Measurements from ENCODE around the gene TSNAXIP1.
A peak's percentile ranks its signal among the peaks of the same experiment; 100 is the strongest.

TSNAXIP1 gene

DNA sequence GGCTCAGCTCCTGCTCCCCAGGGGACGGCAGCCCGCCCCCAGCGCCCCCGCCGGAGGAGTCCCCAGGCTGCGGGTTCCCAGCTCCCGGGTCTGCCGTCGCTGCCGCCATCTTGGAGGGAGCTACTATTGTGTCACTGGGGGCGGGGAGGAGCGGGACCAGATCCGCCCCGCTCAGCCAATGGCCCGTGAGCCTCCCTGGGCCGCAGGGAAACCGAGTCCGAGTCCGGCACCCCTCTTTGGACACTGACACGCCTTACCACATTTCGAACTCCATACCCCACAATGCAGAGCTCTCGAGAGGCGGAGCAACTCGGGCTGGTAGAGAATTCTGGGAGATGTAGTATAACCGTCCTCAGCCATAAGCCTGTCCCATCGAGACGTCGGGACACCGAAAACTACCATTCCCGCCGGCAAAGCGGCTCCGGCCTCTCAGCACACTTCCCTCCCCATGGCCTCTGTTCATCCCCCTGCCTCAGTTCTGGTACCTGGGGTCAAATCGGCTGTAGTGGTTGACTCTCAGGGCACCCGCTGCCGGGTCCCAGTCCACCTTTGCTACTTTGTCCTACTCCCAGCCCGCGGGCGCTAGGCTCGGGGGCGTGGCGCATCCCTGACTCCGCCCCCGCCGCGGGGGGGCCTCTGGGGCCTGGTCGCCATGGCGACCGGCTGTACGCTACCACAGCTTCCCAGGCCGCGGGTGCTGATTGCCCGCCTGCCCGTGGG is at the start of gene TSNAXIP1, which contains the start of gene RANBP10:
TSS of gene TSNAXIP1 (plus strand) at position 462 of the 720 bp plus-strand sequence. CDS start 261 bp downstream, outside the sequence.
TSS of gene RANBP10 (minus strand) at position 133 of the 720 bp plus-strand sequence. CDS start at position 109, 24 bp downstream.
- peak; percentile 99 for DNase-seq

GRCh38 chr16:67758006-67758405 is 48.7 kb upstream of the TSNAXIP1 start:
- DNase-seq: no peak

DNA sequence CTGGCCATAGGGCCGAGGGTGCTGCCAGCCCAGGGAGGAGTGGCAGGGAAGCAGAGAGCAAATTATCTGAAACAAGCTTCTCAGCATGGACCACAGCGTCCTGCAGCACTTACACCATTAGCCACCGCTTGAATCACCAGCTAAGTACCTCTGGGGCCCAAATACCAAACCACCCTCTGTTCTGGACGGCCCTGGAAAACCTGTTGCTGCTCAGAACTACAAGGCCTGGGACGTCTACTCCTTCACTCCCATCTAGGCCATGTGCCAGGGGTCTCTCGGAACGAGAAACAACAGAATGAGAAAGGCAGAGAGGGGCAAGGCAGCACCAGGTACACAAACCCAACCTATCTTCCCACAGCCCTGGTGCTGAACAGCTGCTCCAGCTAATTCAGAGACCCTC is 47.7 kb upstream of the TSNAXIP1 start:
- no peak for DNase-seq

DNA sequence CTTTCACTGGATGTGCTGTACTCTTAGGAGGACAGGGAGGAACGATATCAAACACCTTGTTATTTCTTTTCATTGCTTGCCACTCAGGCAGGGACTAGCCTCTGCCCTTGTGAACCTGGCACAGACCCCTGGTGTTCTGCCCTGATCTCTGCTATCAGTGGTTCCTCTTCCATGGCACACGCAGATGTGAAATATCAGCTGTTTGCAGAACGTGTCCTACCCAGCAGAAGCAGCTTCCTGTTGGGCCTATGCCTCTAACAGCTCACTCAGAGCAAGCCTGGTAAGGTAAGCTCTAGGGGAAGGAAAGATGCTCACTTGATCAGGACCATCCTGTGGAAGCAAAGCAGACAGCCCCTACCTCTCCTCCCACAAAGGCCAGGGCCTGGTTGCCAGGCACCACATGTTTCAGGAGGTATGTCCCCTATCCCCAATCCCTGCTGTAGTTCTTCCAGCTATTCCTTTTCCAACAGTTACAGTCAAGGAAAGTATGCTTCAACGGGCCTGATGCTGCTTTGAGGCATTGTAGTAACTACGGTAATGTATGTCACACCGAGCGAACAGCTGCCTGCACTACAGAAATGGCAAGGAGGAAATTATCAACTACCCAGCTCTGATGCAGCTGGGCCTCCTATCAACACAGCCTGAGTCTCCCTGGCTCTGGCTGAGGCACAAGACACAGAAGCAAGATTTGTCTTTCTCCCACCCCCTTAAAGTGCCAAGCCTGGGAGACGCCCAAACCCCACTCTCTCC is 46.3 kb upstream of the TSNAXIP1 start:
- DNase-seq: peak; percentile 93

DNA sequence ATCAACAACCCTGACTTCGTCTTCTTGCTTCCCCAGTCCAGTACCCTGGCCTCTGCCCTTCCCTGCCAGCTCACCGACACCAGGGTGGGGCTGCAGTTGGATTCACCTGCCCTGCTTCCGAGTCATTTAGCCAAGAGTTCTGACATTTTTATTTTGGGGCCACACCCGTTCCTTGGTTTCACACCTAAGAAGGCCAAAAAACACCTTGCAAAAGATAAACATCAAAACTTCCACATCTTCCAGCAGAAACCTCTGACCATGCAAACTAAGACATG is 45.8 kb upstream of the TSNAXIP1 start:
- no peak for DNase-seq

DNA sequence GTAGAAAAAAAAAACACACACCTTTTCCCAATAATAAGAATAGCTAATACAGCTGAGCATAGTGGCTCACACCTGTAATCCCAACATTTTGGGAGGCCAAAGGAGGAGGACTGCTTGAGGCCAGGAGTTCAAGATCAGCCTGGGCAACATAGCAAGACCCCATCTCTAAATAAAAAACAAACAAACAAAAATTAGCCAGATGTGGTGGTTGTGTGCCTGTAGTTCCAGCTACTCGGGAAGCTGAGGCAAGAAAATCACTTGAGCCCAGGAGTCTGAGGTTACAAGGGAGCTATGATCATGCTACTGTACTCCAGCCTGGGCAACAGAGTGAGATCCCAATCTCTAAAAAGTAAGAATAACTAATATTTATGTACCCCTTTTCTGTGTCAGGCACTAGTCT is 44.8 kb upstream of the TSNAXIP1 start:
- DNase-seq: no peak

GRCh38 chr16:67762385-67762784 is 44.3 kb upstream of the TSNAXIP1 start:
- DNase-seq: no peak

GRCh38 chr16:67763066-67763465 is 43.6 kb upstream of the TSNAXIP1 start:
- DNase-seq: peak; percentile 70

GRCh38 chr16:67764158-67764667 is 42.5 kb upstream of the TSNAXIP1 start:
- DNase-seq: peak; percentile 65

DNA sequence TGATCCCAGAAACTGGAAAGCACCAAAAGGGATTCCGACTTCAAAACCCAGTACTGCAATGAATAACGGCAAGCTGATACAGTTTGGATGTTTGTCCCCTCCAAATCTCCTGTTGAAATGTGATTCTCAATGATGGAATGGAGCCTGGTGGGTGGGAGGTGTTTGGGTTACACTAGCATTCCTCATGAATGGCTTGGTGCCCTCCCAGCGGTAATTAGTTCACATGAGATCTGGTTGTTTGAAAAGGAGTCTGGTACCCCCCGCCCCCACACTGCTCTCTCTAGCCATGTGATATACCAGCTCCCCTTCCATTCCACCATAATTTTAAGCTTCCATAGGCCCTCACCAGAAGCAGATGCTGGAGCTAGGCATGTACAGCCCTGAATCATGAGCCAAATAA is 40.4 kb upstream of the TSNAXIP1 start:
- DNase-seq: no peak

- DNase-seq: peak; percentile 54
Observed at GRCh38 chr16:67767953-67768352, 38.7 kb upstream of the TSNAXIP1 start.

DNA sequence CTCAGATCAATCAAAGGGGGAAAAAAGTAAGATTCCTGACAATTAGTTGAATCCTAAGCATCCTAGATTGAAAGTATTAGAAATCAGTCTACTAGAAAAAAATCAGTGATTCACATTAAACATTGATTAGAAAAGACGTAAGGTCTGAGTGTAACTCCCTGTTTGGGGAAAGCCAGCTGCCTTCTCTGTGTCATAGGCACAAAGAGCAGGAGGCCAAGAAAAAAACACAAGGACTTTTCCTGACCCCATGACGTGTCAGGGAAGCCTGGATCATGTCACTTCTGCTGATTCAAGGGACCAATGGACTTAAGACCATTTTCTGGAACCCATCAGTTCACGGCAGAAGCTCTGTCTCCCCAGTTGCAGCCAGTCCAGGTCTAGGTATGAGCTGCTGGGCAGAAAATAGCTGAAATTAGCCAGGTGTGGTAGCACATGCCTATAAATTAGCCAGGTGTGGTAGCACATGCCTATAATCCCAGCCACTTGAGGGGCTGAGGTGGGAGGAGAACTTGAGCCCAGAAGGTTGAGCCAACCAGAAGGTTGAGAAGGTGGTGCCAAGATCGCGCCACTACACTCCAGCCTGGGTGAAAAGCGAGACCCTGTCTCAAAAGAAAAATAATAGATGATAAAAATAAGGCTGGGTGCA is 36.2 kb upstream of the TSNAXIP1 start:
- DNase-seq: no peak

DNA sequence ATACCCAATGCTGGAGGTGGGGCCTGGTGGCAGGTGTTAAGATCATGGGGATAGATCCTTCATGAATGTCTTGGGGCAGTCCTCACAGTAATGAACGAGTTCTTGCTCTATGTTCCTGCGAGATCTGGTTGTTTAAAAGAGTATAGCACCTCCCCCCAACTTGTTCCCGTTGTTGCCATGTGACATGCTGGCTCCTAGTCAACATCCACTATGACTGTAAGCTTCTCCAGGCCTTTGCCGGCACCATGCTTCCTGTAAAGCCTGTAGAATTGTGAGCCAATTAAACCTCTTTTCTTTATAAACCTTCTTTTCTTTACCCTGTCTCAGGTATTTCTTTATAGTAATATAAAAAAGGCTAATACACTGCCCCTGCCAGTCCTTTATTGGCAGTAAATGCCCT is 33.6 kb upstream of the TSNAXIP1 start:
- peak; percentile 61 for DNase-seq

- DNase-seq: no peak
Observed at GRCh38 chr16:67773569-67774456, 32.9 kb upstream of the TSNAXIP1 start.

GRCh38 chr16:67774457-67774853 is 32.2 kb upstream of the TSNAXIP1 start:
- DNase-seq: no peak

DNA sequence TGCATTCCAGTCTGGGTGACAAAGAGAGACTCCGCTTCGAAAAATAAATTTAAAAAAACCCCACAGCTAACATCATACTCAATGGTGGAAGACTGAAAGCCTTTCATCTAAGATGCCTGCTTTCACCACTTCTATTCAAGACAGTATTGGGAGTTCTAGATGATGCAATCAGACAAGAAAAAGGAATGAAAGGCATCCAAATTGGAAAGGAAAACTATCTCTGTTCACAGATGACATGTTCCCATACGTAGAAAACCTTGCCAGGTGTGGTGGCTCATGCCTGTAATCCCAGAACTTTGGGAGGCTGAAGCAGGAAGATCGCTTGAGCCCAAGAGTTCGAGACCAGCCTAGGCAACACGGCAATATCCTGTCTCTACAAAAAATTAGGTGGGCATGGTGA is 31.4 kb upstream of the TSNAXIP1 start:
- no peak for DNase-seq

DNA sequence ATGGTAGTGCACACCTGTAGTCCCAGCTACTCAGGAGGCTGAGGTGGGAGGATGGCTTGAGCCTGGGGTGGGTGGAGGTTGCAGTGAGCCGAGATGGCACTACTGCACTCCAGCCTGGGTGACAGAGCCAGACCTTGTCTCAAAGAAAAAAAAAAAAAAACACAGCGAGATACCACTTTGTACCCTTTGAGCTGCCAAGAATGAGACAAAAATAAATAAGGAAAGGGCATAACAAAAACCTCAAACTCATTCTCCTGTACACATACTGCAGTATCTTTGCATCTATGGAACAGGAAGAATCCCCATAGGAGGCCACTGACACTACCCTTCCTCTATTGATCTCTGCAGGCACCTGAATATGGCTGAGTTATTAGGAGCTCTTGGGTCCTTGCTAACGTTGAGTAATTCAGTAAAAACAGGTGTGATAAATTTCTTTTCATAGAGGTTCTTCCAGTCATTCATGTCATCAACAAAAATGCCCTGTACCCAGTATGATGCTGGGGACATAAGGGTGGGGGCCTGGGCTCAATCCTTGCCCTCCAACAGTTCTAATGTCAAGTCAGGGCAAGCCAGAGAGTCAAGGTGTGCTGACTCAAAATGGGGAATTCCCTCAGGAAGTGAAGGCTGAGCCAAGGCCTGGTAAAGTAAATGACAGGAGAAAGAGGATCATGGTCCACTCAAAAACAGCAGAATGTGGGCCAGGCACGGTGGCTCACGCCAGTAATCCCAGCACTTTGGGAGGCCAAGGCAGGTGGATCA is 27.3 kb upstream of the TSNAXIP1 start:
- DNase-seq: no peak

- peak; percentile 91 for DNase-seq
Observed at GRCh38 chr16:67780847-67781564, 25.7 kb upstream of the TSNAXIP1 start.

DNA sequence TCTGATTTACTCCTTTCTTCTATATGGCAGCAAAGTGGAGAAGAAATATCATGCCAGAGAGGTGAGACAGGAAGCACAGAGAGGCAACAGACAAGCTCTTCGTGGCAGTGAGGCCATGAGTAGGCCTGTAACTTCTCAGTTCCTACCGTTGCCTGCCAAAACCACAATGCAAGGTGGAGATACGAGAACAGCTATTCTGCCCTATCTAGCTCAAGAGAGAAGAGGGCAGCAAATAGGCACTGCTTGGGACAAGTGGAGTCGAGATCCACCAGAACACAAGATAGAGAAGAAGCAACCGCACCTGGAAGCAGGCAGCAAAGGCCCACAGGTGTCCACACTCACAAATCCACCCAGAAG is 25.1 kb upstream of the TSNAXIP1 start:
- DNase-seq: peak; percentile 95

GRCh38 chr16:67782567-67783352 is 23.9 kb upstream of the TSNAXIP1 start:
- DNase-seq: peak; percentile 39

DNA sequence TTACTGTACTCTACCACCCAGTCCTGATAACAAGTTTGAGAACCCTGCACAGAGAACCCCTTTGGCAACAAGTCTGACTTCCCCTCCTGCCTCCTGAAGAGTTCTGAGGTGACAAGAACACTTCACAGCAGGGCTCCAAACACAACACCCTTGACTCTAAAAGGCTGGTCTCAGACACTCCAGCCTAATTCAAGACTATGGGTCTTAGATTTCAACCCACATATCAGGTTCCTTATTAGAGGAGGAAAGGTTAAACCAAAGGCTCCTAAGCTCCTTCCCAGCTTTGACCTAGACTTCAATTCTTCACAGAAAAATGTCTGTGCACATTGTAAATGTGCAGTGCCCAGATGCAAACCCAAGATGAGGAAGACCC is 23.4 kb upstream of the TSNAXIP1 start:
- peak; percentile 33 for DNase-seq
